GM18505 (cell line): ENCODE data around the gene MARCHF2.
"Not testable (repeated sequence)": the region's sequence is repeated elsewhere in the genome, so short reads cannot be mapped to it uniquely, and the experiment has no call there.

ENCODE experiments used
- ATAC-seq: cut with Tn5 transposase; IDR thresholded peaks from one replicate; pipeline ENCODE4 v1.9.1; 2021; ENCODE audit not compliant: unreplicated experiment
- POLR2A ChIP-seq: IDR thresholded peaks from 4 replicates; pipeline ENCODE4 v1.6.1; 2011; ENCODE audit warnings: borderline replicate concordance; ENCODE audit not compliant: insufficient read depth, insufficient read length; ENCODE audit errors: extremely low read depth

The MARCHF2 gene, protein sequence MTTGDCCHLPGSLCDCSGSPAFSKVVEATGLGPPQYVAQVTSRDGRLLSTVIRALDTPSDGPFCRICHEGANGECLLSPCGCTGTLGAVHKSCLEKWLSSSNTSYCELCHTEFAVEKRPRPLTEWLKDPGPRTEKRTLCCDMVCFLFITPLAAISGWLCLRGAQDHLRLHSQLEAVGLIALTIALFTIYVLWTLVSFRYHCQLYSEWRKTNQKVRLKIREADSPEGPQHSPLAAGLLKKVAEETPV

DNA sequence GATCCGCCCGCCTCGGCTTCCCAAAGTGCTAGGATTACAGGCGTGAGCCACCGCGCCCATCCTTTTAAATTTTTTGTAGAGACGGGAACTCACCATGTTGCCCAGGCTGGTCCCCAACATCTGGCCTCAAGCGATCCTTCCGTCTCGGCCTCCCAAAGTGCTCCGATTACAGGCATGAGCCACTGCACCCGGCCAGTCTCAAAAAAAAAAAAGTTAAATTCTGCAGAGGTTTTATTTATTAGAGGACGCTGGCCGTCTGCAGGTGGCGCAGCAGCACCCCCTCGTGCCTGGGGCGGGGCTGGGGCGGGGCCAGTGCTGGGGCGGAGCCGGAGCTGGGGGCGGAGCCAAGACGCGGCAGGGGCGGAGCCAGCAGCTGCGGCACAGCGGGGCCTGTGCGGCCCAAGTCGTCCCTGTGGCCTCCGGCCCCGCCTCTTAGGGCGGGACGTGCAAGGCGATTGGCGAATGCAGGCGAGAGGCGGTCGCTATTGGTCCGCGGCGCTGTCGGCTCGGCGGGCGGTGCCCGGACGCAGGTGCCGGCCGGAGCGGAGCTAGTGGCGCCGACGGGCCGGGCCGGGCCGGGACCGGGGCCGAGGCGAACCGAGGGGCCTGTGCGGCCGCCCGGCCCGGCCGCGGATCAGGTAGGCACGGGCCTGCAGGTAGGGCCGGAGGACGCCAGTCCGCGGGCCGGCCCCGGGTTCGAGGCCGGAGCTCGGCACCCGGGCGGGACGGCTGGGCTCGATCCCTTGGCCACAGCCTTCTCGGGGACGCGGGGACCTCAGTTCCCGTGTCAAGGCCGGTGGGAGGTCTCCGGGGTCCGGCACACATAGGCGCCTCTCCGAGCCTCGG lies at the start of gene MARCHF2:
MARCHF2 (plus strand) TSS at position 523 of the 846 bp plus-strand sequence. CDS start 8,536 bp downstream, outside the sequence.
- peak; percentile 99 for ATAC-seq
- peak; percentile 60 for TF ChIP-seq POLR2A

DNA sequence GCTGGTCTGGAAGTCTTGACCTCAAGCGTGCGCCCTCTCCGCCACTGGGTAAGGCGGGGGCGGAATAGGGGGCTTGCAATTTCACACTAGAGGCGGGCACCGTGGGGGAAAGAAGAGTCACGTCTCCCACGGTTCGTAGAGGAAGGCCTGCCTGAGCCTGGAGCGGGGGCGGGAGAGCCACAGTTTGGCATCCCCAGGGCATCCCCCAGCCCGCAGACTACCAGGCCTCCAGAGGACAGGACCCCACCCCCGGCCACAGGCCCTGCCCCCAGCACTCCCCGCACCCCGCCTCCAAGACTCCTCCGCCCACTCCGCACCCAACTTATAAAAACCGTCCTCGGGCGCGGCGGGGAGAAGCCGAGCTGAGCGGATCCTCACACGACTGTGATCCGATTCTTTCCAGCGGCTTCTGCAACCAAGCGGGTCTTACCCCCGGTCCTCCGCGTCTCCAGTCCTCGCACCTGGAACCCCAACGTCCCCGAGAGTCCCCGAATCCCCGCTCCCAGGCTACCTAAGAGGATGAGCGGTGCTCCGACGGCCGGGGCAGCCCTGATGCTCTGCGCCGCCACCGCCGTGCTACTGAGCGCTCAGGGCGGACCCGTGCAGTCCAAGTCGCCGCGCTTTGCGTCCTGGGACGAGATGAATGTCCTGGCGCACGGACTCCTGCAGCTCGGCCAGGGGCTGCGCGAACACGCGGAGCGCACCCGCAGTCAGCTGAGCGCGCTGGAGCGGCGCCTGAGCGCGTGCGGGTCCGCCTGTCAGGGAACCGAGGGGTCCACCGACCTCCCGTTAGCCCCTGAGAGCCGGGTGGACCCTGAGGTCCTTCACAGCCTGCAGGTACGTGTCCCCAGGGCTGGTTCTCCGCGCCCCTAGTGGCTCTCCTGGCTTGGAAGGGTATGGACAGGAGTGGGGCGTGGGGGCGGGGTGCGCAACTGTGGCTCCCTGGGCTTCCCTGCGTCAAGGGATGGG lies 49.0 kb upstream of the MARCHF2 start, which contains the start of gene ANGPTL4:
ANGPTL4 (plus strand) TSS at position 353 of the 969 bp plus-strand sequence; CDS start at position 520, 167 bp downstream.
- TF ChIP-seq POLR2A: no peak
- ATAC-seq: no peak

DNA sequence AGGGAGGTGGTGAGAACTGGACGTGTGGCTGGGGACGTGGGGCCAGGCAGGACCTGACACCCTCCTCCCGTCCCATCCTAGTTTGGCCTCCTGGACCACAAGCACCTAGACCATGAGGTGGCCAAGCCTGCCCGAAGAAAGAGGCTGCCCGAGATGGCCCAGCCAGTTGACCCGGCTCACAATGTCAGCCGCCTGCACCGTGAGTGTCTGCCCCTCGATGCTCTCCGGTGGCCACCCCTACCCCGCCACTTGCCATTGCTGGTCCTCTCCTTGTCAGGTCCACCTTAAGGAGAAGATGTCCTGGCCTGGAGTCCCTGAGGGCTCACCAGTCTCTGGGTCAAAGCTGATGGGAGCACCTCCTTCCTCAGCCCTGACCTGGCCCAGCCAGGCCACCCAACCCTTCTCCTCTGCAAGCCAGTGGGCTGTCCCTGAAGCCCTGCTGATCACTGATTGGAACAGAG lies 47.0 kb upstream of the MARCHF2 start:
- no peak for ATAC-seq
- no peak for TF ChIP-seq POLR2A

DNA sequence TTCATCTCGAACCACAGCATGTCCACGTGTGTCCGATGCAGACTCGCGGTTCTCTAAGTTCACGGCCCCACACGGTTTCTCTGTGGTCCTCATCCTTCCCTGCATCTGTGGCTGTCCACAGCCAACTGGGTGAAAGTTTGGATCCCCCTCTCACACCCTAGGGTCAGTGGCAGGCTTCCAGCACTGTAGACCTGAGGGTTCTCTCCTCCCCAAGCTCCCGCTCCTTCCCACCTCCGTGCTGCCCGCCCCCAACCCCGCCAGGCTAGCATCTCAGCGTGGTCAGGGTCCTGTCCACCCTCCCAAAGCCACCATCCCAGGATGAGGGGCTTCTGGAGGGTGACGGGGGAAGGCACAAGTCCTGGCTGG lies 46.2 kb upstream of the MARCHF2 start:
- no peak for TF ChIP-seq POLR2A
- no peak for ATAC-seq

DNA sequence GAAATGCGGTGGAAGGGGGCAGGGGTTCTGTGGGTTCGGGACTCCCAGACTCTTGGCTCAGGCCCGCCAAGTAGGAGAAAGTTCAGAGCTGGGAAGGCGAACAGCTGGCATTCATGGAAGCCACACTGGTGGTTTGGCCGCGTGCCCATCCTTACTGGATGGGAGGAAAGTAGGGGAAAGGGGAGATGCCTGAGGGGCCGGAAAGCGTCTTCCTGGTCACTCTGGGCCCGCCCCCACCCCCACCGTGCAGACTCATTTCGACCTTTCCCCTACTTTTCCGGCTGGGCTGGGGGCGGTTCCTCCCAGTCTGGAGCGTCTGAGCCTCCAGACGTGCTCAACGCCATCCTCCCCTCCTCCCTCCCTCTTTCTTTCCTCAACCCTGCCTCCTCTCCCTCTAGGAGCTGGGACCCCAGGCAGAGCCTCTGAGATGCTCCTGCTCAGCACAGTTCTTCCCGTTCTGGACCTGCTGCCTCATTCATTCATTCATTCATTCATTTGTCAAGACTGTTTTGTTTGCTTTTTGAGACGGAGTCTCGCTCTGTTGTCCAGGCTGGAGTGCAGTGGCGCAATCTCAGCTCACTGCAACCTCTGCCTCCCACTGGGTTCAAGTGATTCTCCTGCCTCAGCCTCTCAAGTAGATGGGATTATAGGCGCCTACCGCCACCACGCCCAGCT lies 45.6 kb upstream of the MARCHF2 start:
- no peak for TF ChIP-seq POLR2A
- no peak for ATAC-seq

DNA sequence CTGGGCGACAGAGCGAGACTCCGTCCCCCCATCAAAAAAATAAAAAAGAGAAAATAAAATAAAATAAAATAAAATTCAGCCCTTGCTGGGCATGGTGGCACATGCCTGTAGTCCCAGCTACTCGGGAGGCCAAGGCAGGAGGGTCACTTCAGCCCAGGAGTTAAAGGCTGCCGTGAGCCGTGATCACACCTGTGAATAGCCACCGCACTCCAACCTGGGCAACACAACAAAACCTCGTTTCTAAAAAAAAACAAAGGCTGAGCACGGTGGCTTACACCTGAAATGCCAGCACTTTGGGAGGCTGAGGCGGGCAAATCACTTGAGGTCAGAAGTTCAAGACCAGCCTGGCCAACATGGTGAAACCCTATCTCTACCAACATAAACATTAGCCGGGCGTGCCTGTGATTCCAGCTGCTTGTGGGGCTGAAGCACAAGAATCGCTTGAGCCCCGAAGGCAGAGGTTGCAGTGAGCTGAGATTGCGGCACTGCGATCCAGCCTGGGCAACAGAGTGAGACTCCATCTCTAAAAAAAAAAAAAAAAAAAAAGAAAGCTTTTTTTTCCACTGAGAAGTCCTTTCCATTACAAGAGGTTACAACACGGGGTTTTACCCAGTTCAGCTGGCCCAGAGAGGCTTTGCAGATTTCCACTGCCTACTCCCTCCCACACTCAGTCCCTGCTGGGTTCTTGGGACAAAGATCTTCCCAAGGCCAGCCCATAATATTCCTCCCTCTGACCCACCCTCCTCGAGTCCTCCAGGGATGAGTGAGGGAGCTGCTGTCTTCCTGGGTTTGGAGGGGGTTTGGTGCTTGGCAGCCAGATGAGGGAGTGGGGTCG lies 42.7 kb upstream of the MARCHF2 start:
- no peak for ATAC-seq
- no peak for TF ChIP-seq POLR2A

DNA sequence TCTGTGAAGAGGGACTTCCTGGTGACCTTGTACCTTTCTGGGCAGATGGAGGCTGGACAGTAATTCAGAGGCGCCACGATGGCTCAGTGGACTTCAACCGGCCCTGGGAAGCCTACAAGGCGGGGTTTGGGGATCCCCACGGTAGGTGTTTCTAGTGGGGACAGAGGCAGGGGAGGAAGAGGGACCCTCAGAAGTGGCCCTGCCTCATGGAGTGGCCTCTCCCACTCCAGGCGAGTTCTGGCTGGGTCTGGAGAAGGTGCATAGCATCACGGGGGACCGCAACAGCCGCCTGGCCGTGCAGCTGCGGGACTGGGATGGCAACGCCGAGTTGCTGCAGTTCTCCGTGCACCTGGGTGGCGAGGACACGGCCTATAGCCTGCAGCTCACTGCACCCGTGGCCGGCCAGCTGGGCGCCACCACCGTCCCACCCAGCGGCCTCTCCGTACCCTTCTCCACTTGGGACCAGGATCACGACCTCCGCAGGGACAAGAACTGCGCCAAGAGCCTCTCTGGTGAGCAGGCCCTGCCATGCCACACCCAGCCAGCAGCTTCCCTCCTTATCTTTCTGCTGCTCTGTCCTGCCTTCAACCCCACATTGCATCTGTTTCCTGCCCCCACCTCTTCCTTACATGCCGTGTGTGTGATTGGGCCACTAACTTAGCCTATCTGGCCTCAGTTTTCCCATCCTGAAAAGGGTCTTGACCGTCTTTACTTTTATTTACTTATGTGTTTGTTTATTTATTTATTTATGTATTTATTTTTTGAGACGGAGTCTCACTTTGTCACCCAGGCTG lies 41.9 kb upstream of the MARCHF2 start:
- no peak for ATAC-seq
- no peak for TF ChIP-seq POLR2A

DNA sequence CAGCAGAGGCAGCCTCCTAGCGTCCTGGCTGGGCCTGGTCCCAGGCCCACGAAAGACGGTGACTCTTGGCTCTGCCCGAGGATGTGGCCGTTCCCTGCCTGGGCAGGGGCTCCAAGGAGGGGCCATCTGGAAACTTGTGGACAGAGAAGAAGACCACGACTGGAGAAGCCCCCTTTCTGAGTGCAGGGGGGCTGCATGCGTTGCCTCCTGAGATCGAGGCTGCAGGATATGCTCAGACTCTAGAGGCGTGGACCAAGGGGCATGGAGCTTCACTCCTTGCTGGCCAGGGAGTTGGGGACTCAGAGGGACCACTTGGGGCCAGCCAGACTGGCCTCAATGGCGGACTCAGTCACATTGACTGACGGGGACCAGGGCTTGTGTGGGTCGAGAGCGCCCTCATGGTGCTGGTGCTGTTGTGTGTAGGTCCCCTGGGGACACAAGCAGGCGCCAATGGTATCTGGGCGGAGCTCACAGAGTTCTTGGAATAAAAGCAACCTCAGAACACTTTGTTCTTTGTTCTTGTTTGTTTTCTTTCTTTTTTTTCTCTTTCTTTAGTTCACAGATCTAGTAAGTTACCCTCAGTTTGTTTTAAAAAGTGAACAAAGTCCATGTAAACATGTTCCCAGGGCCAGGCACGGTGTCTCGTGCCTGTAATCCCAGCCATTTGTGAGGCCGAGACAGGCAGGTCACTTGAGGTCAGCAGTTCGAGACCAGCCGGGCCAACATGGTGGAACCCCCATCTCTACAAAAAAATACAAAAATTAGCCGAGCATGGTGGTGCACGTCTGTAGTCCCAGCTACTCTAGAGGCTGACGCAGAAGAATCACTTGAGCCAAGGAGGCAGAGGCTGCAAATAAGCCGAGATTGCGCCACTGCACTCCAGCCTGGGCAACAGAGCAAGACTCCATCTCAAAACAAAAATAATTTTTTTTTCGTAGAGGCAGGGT lies 39.0 kb upstream of the MARCHF2 start:
- TF ChIP-seq POLR2A: no peak
- no peak for ATAC-seq

DNA sequence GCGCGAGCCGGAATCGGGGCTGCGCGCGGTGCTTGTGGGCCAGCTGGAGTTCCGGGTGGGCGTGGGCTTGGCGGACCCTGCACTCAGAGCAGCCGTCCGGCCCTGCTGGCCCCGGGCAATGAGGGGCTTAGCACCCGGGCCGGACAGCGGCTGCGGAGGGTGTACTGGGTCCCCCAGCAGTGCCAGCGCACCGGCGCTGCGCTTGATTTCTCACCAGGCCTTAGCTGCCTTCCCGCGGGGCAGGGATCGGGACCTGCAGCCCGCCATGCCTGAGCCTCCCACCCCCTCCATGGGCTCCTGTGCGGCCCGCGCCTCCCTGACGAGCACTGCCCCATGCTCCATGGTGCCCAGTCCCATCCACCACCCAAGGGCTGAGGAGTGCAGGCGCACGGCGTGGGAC lies 37.3 kb upstream of the MARCHF2 start:
- not testable (repeated sequence) for ATAC-seq

DNA sequence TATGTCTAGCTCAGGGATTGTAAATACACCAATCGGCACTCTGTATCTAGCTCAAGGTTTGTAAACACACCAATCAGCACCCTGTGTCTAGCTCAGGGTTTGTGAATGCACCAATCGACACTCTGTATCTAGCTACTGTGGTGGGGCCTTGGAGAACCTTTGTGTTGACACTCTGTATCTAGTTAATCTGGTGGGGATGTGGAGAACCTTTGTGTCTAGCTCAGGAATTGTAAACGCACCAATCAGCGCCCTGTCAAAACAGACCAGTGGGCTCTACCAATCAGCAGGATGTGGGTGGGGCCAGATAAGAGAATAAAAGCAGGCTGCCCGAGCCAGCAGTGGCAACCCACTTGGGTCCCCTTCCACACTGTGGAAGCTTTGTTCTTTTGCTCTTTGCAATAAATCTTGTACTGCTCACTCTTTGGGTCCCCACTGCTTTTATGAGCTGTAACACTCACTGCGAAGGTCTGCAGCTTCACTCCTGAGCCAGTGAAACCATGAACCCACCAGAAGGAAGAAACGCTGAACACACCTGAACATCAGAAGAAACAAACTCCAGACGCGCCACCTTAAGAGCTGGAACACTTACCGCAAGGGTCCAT lies 36.6 kb upstream of the MARCHF2 start:
- ATAC-seq: not testable (repeated sequence)
